ENCODE results near the gene CALN1.
"Not testable (repeated sequence)": the region's sequence is repeated elsewhere in the genome, so short reads cannot be mapped to it uniquely, and the experiment has no call there.

Gene CALN1

GRCh38 chr7:72114129-72114528 is 298.0 kb downstream of the CALN1 start:
- no peak overlapping the region for H3K27ac ChIP-seq
- DNase-seq (ENCODE audit: low read depth, low spot score), result no peak

GRCh38 chr7:72112992-72113391 is 299.1 kb downstream of the CALN1 start:
- no peak for DNase-seq (ENCODE audit: low read depth, low spot score)

GRCh38 chr7:72112530-72112929 is 299.6 kb downstream of the CALN1 start:
- no peak for DNase-seq (ENCODE audit: low read depth, low spot score)
- H3K27ac ChIP-seq, result no peak overlapping the region

More at GRCh38 chr7:72112992-72113391, 299.1 kb downstream of the CALN1 start:
- H3K27ac ChIP-seq, result no peak overlapping the region

- no peak overlapping the region for H3K27ac ChIP-seq
- DNase-seq (ENCODE audit: low read depth, low spot score), result no peak
Observed at GRCh38 chr7:72111086-72111485, 301.1 kb downstream of the CALN1 start.

GRCh38 chr7:72109566-72109965 is 302.6 kb downstream of the CALN1 start:
- H3K27ac ChIP-seq, result no peak overlapping the region
- DNase-seq (ENCODE audit: low read depth, low spot score), result no peak

GRCh38 chr7:72106405-72106804 is 305.7 kb downstream of the CALN1 start:
- no peak for DNase-seq (ENCODE audit: low read depth, low spot score)
- H3K27ac ChIP-seq, result no peak overlapping the region

GRCh38 chr7:72101444-72101843 is 310.7 kb downstream of the CALN1 start:
- no peak for DNase-seq (ENCODE audit: low read depth, low spot score)
- no peak overlapping the region for H3K27ac ChIP-seq

- H3K27ac ChIP-seq, result no peak overlapping the region
- DNase-seq (ENCODE audit: low read depth, low spot score), result no peak
Observed at GRCh38 chr7:72099784-72100183, 312.4 kb downstream of the CALN1 start.

- H3K27ac ChIP-seq, result no peak overlapping the region
- DNase-seq (ENCODE audit: low read depth, low spot score), result no peak
Observed at GRCh38 chr7:72098807-72099580, 313.1 kb downstream of the CALN1 start.

GRCh38 chr7:72097226-72097625 is 314.9 kb downstream of the CALN1 start:
- no peak for DNase-seq (ENCODE audit: low read depth, low spot score)
- H3K27ac ChIP-seq, result no peak overlapping the region

GRCh38 chr7:72092769-72093168 is 319.4 kb downstream of the CALN1 start:
- no peak for DNase-seq (ENCODE audit: low read depth, low spot score)
- H3K27ac ChIP-seq, result no peak overlapping the region

- DNase-seq (ENCODE audit: low read depth, low spot score), result no peak
- no peak overlapping the region for H3K27ac ChIP-seq
Observed at GRCh38 chr7:72087926-72088325, 324.2 kb downstream of the CALN1 start.

- no peak for DNase-seq (ENCODE audit: low read depth, low spot score)
- no peak overlapping the region for H3K27ac ChIP-seq
Observed at GRCh38 chr7:72080865-72081510, 331.1 kb downstream of the CALN1 start.

GRCh38 chr7:72080341-72080766 is 331.8 kb downstream of the CALN1 start:
- no peak for DNase-seq (ENCODE audit: low read depth, low spot score)
- no peak overlapping the region for H3K27ac ChIP-seq

GRCh38 chr7:72078856-72079255 is 333.3 kb downstream of the CALN1 start:
- no peak for DNase-seq (ENCODE audit: low read depth, low spot score)
- H3K27ac ChIP-seq, result no peak overlapping the region

- no peak for DNase-seq (ENCODE audit: low read depth, low spot score)
- H3K27ac ChIP-seq, result no peak overlapping the region
Observed at GRCh38 chr7:72078301-72078700, 333.8 kb downstream of the CALN1 start.

- DNase-seq (ENCODE audit: low read depth, low spot score), result no peak
- H3K27ac ChIP-seq, result no peak overlapping the region
Observed at GRCh38 chr7:72077786-72078185, 334.4 kb downstream of the CALN1 start.

- no peak for DNase-seq (ENCODE audit: low read depth, low spot score)
- no peak overlapping the region for H3K27ac ChIP-seq
Observed at GRCh38 chr7:72072901-72073300, 339.2 kb downstream of the CALN1 start.

- no peak overlapping the region for H3K27ac ChIP-seq
Observed at GRCh38 chr7:72069263-72069662, 342.9 kb downstream of the CALN1 start.

GRCh38 chr7:72065764-72066163 is 346.4 kb downstream of the CALN1 start:
- H3K27ac ChIP-seq; DNase-seq (ENCODE audit: low read depth, low spot score): not testable (repeated sequence)

More at GRCh38 chr7:72069263-72069662, 342.9 kb downstream of the CALN1 start:
- DNase-seq (ENCODE audit: low read depth, low spot score), result no peak

GRCh38 chr7:72064916-72065315 is 347.2 kb downstream of the CALN1 start:
- no peak for DNase-seq (ENCODE audit: low read depth, low spot score)
- H3K27ac ChIP-seq, result no peak overlapping the region

- H3K27ac ChIP-seq, result no peak overlapping the region
- DNase-seq (ENCODE audit: low read depth, low spot score), result no peak
Observed at GRCh38 chr7:72063330-72063729, 348.8 kb downstream of the CALN1 start.

Data from epithelial cell of prostate (primary cell).